Stimulated activated naive CD4-positive, alpha-beta T cell treated with Interleukin-2 at 50 U/mL for 16 hours (primary cell): ENCODE results near the gene LRBA.
"Not testable (repeated sequence)": the region's sequence is repeated elsewhere in the genome, so short reads cannot be mapped to it uniquely, and the experiment has no call there.

Source experiments
- DNase-seq: peaks from one replicate; lab custom pipeline; 2025; lab: John Stamatoyannopoulos, UW

Gene LRBA

GRCh38 chr4:150943126-150943525, 72.0 kb downstream of the LRBA start:
- DNase-seq: no peak

GRCh38 chr4:150942539-150942938, 72.5 kb downstream of the LRBA start:
- no peak for DNase-seq

- peak; percentile 0 for DNase-seq
Observed at GRCh38 chr4:150940123-150940522, 75.0 kb downstream of the LRBA start.

- no peak for DNase-seq
Observed at GRCh38 chr4:150939530-150939929, 75.6 kb downstream of the LRBA start.

GRCh38 chr4:150938873-150939499, 76.1 kb downstream of the LRBA start:
- DNase-seq: no peak

GRCh38 chr4:150938417-150938816, 76.7 kb downstream of the LRBA start:
- no peak for DNase-seq

- DNase-seq: no peak
Observed at GRCh38 chr4:150934022-150934421, 81.1 kb downstream of the LRBA start.

GRCh38 chr4:150931796-150932195, 83.3 kb downstream of the LRBA start:
- DNase-seq: no peak

GRCh38 chr4:150931005-150931404, 84.1 kb downstream of the LRBA start:
- DNase-seq: no peak

- DNase-seq: no peak
Observed at GRCh38 chr4:150923945-150924344, 91.1 kb downstream of the LRBA start.

- not testable (repeated sequence) for DNase-seq
Observed at GRCh38 chr4:150921486-150921885, 93.6 kb downstream of the LRBA start.

GRCh38 chr4:150918562-150918961, 96.5 kb downstream of the LRBA start:
- DNase-seq: not testable (repeated sequence)

- DNase-seq: no peak
Observed at GRCh38 chr4:150911326-150911725, 103.8 kb downstream of the LRBA start.

GRCh38 chr4:150909116-150909515, 106.0 kb downstream of the LRBA start:
- no peak for DNase-seq

GRCh38 chr4:150906987-150907633, 108.0 kb downstream of the LRBA start:
- DNase-seq: no peak

- no peak for DNase-seq
Observed at GRCh38 chr4:150904671-150905070, 110.4 kb downstream of the LRBA start.

GRCh38 chr4:150903603-150904002, 111.5 kb downstream of the LRBA start:
- no peak for DNase-seq

GRCh38 chr4:150896497-150896896, 118.6 kb downstream of the LRBA start:
- no peak for DNase-seq

- no peak for DNase-seq
Observed at GRCh38 chr4:150890246-150890645, 124.8 kb downstream of the LRBA start.

- no peak for DNase-seq
Observed at GRCh38 chr4:150889306-150889705, 125.8 kb downstream of the LRBA start.

- DNase-seq: no peak
Observed at GRCh38 chr4:150888625-150889024, 126.5 kb downstream of the LRBA start.

GRCh38 chr4:150888217-150888616, 126.9 kb downstream of the LRBA start:
- no peak for DNase-seq

GRCh38 chr4:150886597-150886996, 128.5 kb downstream of the LRBA start:
- no peak for DNase-seq

- no peak for DNase-seq
Observed at GRCh38 chr4:150884625-150885024, 130.5 kb downstream of the LRBA start.
